GM18951 (cell line): ENCODE measurements around the gene PIGBOS1.
"Not testable (repeated sequence)": the region's sequence is repeated elsewhere in the genome, so short reads cannot be mapped to it uniquely, and the experiment has no call there.

Experiments used
- POLR2A ChIP-seq: IDR thresholded peaks from 4 replicates; pipeline ENCODE4 v1.6.1; 2011; ENCODE audit warnings: mild to moderate bottlenecking; ENCODE audit not compliant: insufficient read length, insufficient read depth; ENCODE audit errors: extremely low read depth
- in situ Hi-C: fragments of 300-500 bp; cut with MboI; formaldehyde crosslinking; loops from one replicate; pipeline ENCODE4 v1.12.0; 2022; ENCODE audit warnings: low sequenced_read_pairs, mixed read lengths, inconsistent platforms; ENCODE audit not compliant: unreplicated experiment

The PIGBOS1 gene

DNA sequence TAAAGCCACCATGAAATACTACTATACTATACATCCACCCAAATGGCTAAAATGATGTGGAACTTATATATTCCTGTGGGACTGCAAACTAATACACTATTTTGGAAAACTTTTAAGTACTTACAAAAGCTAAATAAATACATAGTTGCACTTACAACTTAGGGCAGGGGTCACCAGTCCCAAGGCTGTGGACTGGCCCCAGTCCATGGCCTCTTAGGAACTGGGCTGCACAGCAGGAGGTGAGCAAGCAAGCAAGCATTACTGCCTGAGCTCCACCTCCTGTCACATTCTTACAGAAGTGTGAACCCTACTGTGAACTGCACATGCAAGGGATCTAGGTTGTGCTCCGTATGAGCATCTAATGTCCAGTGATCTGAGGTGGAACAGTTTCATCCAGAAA is 18.2 kb upstream of the PIGBOS1 start:
- no peak for TF ChIP-seq POLR2A
- in situ Hi-C loops = no loop called here

DNA sequence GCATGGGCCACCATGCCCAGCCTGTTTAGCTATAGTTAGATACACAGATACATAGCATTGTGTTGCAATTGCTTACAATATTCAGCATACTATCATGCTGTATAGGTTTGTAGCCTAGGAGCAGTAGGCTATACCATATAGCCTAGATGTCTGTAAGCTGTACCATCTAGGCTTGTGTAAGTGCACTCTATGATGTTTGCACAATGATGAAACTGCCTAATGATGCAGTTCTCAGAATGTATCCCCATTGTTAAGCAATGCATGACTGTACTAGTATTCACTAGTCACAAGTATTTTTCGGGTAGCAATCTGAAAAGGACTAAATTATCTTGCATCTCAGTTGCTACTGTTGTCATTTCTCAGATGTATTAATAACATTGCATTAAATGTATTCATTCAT is 16.1 kb upstream of the PIGBOS1 start:
- in situ Hi-C loops = no loop called here
- no peak for TF ChIP-seq POLR2A

DNA sequence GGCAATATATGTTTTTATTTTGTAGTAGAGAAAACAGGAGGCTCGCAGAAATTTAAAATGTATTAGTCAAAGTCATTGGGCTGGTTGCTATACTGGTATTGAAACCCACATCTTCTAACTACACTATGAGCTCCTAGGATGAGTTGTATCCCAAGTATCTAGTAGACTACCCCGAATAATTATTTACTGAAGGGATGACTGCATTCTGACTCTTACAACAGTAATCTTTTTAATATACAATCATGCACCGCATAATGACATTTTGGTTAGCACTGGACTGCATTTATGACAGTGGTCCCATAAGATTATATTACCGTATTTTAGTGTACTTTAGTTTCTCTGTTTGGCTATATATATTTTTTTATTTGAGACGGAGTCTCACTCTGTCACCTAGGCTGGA is 15.4 kb upstream of the PIGBOS1 start:
- in situ Hi-C loops = no loop called here
- no peak for TF ChIP-seq POLR2A

DNA sequence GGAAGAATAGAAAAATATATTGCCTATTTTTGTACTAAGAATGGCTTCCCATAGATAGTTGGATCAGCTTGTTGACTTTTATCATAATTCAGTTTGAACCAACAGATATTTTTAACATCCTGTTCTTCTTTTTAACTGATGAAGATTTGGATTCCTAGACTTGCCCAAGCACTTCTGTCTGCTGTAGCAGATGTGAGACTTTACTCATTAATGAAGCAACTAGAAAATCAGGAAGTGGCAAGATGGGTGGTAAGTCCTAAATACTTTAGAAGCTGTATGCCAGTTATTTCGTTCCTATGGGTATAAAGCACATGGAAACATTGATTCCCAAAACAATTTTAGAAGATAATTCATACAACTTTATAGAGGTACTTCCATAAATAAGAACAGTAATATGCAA is 8.5 kb upstream of the PIGBOS1 start:
- TF ChIP-seq POLR2A = no peak
- in situ Hi-C loops = no loop called here

DNA sequence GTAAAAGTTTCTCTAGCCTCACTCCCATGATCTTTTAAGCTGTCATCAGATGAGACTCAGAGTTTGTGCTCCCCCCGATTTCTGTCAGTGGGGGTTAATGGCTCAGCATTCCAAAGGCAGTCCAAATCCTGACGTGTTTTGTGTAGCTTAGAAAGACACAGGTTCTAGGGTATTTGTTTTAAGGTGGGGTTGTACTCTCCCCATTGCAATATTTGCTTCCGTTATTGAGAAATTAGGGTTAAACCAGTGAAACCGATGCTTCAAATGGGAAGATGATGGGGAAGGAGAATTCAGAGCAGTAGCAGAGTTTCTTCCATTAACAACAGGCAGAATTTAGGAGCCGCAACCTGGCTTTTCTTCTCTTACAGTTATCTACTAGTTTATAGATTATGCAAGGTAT is 3.5 kb upstream of the PIGBOS1 start:
- in situ Hi-C loops = no loop called here

DNA sequence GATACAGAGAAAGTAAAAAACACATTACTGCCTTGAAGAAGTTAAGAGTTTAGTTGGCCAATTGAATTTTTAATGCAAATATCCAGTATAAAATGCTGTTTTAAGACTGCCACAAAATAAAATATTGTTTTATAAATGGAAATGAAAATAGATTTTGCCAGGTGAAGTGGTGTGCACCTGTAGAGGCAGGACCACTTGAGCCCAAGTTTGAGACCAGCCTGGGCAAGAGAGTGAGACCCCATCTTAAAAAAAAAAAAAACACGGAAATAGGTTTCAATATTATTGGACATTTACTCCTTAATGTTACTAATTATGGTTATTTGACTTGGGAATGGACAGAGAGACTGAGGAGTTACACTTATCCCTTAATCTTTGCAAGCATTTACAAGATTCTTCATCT is 2.0 kb upstream of the PIGBOS1 start:
- no peak for TF ChIP-seq POLR2A
- in situ Hi-C loops = no loop called here

More for the DNA sequence above, 3.5 kb upstream of the PIGBOS1 start:
- TF ChIP-seq POLR2A = no peak

DNA sequence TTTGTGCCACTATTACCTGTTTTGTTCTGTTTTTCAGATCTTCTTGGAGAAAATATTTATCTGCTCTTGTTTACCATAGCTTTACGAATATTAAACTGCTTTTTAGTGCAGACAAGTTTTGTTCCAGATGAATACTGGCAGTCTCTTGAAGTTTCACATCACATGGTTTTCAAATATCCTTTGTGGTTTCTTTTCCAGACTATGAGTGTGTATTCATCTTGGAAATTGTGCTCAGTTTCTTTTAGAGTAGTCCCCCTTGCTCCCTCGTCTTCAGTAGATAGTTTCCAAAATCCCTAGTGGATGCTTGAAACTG is 1.3 kb upstream of the PIGBOS1 start:
- in situ Hi-C loops = no loop called here
- no peak for TF ChIP-seq POLR2A

DNA sequence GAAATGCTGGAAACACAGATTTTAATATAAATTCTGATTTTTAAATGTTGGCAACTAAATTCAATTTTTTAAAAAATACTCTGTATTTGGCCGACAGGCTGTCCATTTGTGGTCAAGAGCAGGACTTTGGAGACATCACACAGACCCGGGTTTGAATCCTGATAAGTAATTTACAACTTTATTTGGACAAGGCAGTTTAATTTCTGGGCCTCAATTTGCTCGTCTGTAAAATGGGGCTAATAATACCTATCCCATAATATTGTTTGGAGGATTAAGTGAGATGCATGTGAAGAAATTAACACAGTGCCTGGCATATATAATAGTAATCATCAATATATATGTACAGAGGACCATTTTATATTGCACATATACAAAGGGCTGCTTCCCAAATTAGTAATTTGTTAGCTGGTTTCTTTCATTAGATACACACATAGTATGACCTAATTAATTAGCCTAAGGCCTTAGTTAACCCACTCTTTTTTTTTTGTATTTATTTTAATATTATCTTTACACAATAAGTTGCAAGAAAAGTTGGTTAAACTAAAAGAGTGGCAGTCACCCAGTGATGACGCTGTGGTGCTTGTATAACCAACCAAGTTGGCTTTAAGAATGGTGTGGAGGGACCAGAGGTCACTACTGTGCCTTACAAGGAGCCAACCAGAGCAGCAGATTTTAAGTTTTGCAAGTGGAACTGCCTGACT is 764 bp upstream of the PIGBOS1 start:
- no peak for TF ChIP-seq POLR2A
- in situ Hi-C loops = loop anchor here (10.0 kb wide), 1 partner anchor 115 kb away; no protein-coding TSS in a partner anchor

DNA sequence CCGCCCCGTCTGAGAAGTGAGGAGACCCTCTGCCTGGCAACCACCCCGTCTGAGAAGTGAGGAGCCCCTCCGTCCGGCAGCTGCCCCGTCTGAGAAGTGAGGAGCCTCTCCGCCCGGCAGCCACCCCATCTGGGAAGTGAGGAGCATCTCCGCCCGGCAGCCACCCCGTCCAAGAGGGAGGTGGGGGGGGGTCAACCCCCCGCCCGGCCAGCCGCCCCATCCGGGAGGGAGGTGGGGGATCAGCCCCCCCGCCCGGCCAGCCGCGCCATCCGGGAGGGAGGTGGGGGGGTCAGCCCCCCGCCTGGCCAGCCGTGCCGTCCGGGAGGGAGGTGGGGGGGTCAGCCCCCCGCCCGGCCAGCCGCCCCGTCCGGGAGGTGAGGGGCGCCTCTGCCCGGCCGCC is 16.1 kb downstream of the PIGBOS1 start:
- in situ Hi-C loops = not testable (repeated sequence)

DNA sequence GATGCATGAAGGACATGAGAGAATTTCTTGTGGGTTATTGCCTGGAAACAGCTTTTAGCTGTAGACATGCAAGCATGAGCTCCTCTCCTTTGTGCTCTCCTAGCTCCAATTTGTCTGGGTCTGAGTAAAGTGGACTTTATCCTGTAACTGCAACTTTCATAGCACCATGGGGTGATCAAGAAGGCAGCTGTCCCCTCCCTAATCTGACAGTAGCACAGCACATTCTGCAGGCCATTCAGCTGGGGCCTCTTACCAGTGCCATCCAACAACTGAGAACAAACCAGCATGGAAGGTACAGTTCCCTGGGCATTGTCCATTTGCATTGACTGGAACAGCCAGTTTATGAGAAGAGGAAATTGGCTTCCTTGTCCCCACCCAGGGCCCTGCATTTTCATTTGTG is 21.6 kb downstream of the PIGBOS1 start:
- TF ChIP-seq POLR2A = no peak
- in situ Hi-C loops = no loop called here

DNA sequence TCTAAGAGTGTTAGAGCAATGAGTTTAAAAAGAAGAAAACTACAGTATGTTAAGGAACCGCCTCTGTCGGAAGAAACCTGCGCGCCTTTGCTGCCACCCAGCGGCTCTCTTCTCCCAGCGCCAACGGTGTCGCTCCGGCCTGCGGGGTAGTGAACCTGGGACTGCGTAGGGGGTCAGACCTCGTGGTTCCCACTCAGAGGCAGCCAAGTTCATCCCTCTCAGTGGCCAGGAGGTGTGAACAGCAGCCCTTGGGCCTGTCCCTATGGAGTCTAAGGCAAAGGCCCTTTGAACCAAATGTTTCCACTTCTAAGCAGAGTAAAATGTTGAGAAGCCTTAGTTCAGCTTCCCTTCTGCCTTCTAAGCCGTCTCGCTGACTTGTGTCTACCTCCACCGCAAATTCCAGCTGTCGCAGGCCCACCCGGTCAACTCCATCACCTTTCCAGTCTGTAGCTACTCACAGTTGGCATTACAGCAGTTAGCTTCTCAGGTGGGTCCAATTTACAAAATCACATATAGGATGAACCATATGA is 28.3 kb downstream of the PIGBOS1 start:
- no peak for TF ChIP-seq POLR2A
- in situ Hi-C loops = loop anchor here (5.0 kb wide), 1 partner anchor 73 kb away; no protein-coding TSS in a partner anchor

DNA sequence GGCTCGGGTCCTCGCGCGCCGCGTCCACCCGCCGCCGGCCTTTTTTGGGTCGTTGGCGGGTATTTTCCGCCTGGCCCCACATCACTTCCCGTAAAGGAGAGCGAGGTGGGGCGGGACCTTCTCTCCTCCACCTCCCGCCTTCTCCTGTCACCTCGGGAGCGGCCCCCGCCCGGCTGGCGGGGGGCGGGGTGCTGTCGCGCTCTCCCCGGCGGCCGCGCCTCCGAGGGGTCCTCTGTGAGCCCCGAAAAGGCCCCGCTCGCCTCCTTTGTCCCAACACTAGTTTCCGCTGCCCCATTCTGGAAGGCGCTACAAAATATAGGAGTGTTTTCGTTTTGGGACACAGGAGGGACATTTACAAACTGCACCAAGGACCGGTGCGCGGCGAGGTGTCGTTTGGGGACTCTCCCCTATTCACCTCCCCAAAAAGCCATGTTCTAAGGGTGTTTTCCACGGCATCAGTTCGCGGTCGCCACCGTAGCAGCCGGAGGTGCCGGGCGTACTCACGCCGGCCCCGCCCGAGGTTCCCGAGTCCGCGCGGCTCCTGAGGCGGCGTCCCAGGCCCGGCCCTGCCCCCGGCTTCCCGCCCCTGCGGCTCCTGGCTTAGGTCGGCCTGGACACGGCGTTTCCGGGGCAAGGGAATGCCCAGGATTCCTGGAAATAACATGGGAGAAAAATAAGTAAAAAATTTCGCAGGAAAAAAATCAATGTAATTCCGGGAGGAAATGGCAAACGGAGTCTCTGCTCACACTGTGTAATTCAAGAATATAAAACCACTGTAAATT is 29.0 kb downstream of the PIGBOS1 start, which contains the start of gene RAB27A:
Gene RAB27A, minus strand, starts transcription at position 68 of the 782 bp plus-strand sequence. CDS start 54,879 bp downstream, outside the sequence.
- in situ Hi-C loops = loop anchor here (5.0 kb wide), 1 partner anchor 73 kb away; no protein-coding TSS in a partner anchor

DNA sequence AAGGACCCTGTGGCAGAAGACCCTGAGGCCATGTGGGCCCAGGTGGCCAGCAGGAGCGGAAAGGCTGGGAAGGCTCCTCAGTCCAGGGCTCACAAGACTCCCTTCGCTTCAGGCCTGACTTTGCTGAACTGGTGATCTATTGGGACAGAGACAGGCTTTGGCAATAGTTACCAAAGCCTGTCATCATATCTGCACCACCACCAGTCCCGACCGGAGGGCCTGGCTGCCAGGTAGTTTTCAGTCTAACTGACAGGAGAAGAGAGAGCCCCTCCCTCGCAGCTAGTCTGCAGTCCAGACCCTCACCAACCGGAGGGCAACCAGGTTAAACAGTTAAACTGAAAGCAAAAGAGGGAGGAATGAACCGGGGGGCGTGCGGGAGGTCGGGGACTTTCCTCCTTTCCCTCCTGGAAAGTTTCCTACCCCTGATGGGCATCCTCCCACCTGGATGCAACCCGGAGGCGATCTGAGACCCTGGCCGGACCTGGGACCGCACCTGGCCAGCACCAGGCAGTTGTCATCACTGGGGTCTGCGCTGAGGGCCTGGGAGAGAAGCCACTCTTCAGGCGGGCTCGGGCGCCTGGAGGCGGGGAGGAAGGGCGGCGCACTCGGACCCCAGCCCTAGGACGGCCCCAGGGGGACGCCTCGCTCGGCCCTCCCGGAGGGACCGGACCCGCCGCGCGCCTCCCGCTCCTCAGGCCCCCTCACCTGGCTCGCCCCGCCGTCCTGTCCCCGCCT is 29.7 kb downstream of the PIGBOS1 start:
- in situ Hi-C loops = no loop called here
- no peak for TF ChIP-seq POLR2A

More for the DNA sequence above, 29.0 kb downstream of the PIGBOS1 start, which contains the start of gene RAB27A:
- TF ChIP-seq POLR2A = peak; percentile 43
